ENCODE results near the gene PPARA. TPM values are rescaled to one million over a fixed set of nuclear protein-coding genes. Genes with fewer than 3 reads are reported as not detected.

Gene PPARA
- total and polyA plus RNA-seq, 9 of the 15 experiments (the other 6 are each of a cell fraction or from before 2014, with no cell fraction given) = 0.64 to 5.3 (median 3.5) TPM

- TF ChIP-seq, protein P1, sequence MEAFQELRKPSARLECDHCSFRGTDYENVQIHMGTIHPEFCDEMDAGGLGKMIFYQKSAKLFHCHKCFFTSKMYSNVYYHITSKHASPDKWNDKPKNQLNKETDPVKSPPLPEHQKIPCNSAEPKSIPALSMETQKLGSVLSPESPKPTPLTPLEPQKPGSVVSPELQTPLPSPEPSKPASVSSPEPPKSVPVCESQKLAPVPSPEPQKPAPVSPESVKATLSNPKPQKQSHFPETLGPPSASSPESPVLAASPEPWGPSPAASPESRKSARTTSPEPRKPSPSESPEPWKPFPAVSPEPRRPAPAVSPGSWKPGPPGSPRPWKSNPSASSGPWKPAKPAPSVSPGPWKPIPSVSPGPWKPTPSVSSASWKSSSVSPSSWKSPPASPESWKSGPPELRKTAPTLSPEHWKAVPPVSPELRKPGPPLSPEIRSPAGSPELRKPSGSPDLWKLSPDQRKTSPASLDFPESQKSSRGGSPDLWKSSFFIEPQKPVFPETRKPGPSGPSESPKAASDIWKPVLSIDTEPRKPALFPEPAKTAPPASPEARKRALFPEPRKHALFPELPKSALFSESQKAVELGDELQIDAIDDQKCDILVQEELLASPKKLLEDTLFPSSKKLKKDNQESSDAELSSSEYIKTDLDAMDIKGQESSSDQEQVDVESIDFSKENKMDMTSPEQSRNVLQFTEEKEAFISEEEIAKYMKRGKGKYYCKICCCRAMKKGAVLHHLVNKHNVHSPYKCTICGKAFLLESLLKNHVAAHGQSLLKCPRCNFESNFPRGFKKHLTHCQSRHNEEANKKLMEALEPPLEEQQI (IDR thresholded peaks at IDR 0.05) = no peak
- no peak for TF ChIP-seq KHSRP (IDR thresholded peaks at IDR 0.05)
These were observed 31.1 kb upstream of the PPARA start (continued) for GRCh38 chr22:46119093-46119728.

DNA sequence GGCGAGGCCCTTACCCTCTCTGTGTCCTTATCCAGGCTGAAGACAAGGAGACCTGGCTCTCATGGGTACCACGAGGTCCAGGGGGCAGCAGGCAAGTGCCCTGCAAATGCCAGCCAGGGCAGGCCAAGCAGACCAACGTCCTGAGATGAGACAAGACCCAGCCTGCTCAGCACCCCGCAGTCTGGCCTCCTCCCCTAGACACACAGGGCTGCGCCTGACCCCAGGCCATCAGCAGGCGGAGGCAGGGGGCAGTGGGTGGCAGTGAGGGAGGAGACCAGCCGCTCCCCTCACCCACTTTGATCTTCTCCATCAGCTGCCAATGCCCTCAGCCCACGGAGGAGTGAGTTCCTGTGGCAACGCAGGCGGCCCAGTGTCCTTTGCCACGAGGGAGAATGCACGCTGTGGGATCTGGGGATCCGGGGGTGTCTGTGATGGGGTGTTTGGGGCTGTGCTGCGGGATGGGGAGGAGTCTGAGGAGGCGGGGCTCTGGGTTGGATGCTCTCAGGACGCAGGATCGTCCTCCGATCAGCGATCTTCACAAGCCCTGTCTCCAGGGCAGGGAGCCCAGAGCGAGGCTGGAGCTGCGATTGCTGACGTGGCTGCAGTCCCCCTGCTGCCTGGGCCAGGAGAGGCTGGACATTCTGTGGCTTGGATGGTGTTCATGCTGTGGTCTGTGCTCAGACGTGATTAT, 30.5 kb upstream of the PPARA start:
- 8% methylated on average over 14 of the region's 23 CpGs for WGBS (ENCODE audit: insufficient coverage, low coverage, missing lambda C conversion rate)
- no peaks in the 10 kb centered on the region for H3K9me3 ChIP-seq (replicated peaks; ENCODE audit: control insufficient read depth, insufficient read depth, low read depth, low read length)
- POLR2A ChIA-PET = interaction anchor here (0.5 to 2.2 kb wide), 5 partner anchors 11 to 276 kb away, joined by 3 to 6 read pairs (median 3); no protein-coding TSS in a partner anchor
- H4K20me1 ChIP-seq (replicated peaks; ENCODE audit: control insufficient read depth, insufficient read depth, low read length) = no peaks in the 10 kb centered on the region
- H3K27me3 ChIP-seq (ENCODE audit: control insufficient read depth in 2 of 2, insufficient read depth in 2 of 2, low read length in 2 of 2) = no peaks in the 10 kb centered on the region
- H2AFZ ChIP-seq (ENCODE audit: low read depth, low read length) = peak overlapping the region; percentile 45; the same call in 1 of the 2 replicates
- no peaks in the 10 kb centered on the region for H3K9me1 ChIP-seq (ENCODE audit: control insufficient read depth, insufficient read depth, low read length)
- no peak overlapping the region for H3K27ac ChIP-seq (ENCODE audit: extremely low read depth, low read depth, low read length)
- peak; percentile 43 to 60 (median 54) for DNase-seq (ENCODE audit: extremely low read depth in 1 of 4, low spot score in 3 of 4)
- in situ Hi-C loops (cut with MboI) = loop anchor here (5.0 to 10.0 kb wide), 3 partner anchors 113 to 425 kb away; no protein-coding TSS in a partner anchor
- BruUV-seq (replicated peaks) = no TSS peak
- H3K9ac ChIP-seq (ENCODE audit: insufficient read depth in 1 of 2, low read depth in 2 of 2, low read length in 2 of 2) = peak overlapping the region in 1 of 2 experiments; percentile 69; a peak in 2 of 4 replicates
- no peaks in the 10 kb centered on the region for H3K79me2 ChIP-seq (ENCODE audit: control insufficient read depth, insufficient read depth, low read length)
- H3K4me1 ChIP-seq (replicated peaks in 1 of 2; ENCODE audit: control insufficient read depth in 2 of 2, insufficient read depth in 2 of 2, low read length in 2 of 2) = peaks cover 0 to 62% of the 10 kb centered on the region in 2 experiments; a peak in 3 of 5 replicates
- no peak overlapping the region for H3K4me3 ChIP-seq
- intact Hi-C loops (cut with micrococcal nuclease) = loop anchor here (5.0 to 10.0 kb wide), 2 partner anchors 422 to 545 kb away; no protein-coding TSS in a partner anchor
- H3K36me3 ChIP-seq (ENCODE audit: control insufficient read depth, insufficient read depth, low read length) = no peaks in the 10 kb centered on the region
- H3K4me2 ChIP-seq (ENCODE audit: insufficient read depth, low read length) = 0 out of 2 replicates have a peak overlapping the region, but pooled peaks have one; percentile 18
- CTCF ChIA-PET (ENCODE audit: low intra/inter-chr PET ratio) = interaction anchor here (1.2 kb wide), 1 partner anchor 123 kb away, joined by 3 read pairs; no protein-coding TSS in a partner anchor
- peak; percentile 71 for ATAC-seq
- FAIRE-seq = peak; percentile 74
- TF ChIP-seq RNF2 (IDR thresholded peaks at IDR 0.05) (no peak), ZNF431 (CRISPR knock-in tag; IDR thresholded peaks at IDR 0.05) (no peak), TEAD4 (IDR thresholded peaks at IDR 0.05; ENCODE audit: low read length) (no peak), TEAD4 (CRISPR knock-in tag; IDR thresholded peaks at IDR 0.05; ENCODE audit: borderline replicate concordance) (no peak), KLF13 (tag; IDR thresholded peaks at IDR 0.05; ENCODE audit: borderline replicate concordance, low read depth) (no peak), CREM (IDR thresholded peaks at IDR 0.05; ENCODE audit: low read depth) (peak; percentile 78), GABPB1 (CRISPR knock-in tag; IDR thresholded peaks at IDR 0.05) (no peak), CTBP1 (IDR thresholded peaks at IDR 0.05; ENCODE audit: borderline replicate concordance) (0 out of 2 replicates have a peak, but pooled peaks have one; percentile 27), HNRNPLL (IDR thresholded peaks at IDR 0.05; ENCODE audit: low read depth, low read length, poor library complexity, severe bottlenecking) (no peak), ZBTB17 (CRISPR knock-in tag; IDR thresholded peaks at IDR 0.05) (peak; percentile 98), NR2F6 (CRISPR knock-in tag; IDR thresholded peaks at IDR 0.05) (no peak)
- TF ChIP-seq, protein P2, sequence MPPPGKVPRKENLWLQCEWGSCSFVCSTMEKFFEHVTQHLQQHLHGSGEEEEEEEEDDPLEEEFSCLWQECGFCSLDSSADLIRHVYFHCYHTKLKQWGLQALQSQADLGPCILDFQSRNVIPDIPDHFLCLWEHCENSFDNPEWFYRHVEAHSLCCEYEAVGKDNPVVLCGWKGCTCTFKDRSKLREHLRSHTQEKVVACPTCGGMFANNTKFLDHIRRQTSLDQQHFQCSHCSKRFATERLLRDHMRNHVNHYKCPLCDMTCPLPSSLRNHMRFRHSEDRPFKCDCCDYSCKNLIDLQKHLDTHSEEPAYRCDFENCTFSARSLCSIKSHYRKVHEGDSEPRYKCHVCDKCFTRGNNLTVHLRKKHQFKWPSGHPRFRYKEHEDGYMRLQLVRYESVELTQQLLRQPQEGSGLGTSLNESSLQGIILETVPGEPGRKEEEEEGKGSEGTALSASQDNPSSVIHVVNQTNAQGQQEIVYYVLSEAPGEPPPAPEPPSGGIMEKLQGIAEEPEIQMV (tag; conservative IDR thresholded peaks at IDR 0.05; ENCODE audit: low read depth) = no peak
- TF ChIP-seq, protein P3, sequence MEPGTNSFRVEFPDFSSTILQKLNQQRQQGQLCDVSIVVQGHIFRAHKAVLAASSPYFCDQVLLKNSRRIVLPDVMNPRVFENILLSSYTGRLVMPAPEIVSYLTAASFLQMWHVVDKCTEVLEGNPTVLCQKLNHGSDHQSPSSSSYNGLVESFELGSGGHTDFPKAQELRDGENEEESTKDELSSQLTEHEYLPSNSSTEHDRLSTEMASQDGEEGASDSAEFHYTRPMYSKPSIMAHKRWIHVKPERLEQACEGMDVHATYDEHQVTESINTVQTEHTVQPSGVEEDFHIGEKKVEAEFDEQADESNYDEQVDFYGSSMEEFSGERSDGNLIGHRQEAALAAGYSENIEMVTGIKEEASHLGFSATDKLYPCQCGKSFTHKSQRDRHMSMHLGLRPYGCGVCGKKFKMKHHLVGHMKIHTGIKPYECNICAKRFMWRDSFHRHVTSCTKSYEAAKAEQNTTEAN (CRISPR knock-in tag; IDR thresholded peaks at IDR 0.05) = no peak

All from K562 (cell line).